HFF-Myc (cell line): ENCODE results near the gene KLHL11.
"Not testable (repeated sequence)": the region's sequence is repeated elsewhere in the genome, so short reads cannot be mapped to it uniquely, and the experiment has no call there.

Experiments
- DNase-seq: peaks from one replicate; pipeline ENCODE4 v3.0.0-alpha.2; 2011; ENCODE audit warnings: low read depth; ENCODE audit errors: extremely low read depth
- H3K4me3 ChIP-seq: replicated peaks from 2 replicates; pipeline ENCODE4 v1.5.1; 2011; ENCODE audit warnings: low read depth, mild to moderate bottlenecking, control low read depth, low read length
- TF ChIP-seq, protein P1 (sequence below): IDR thresholded peaks from 2 replicates; pipeline ENCODE4 v1.5.1; 2012; ENCODE audit warnings: mild to moderate bottlenecking, low read depth, low read length, control low read depth; ENCODE audit errors: missing control alignments

The KLHL11 gene

DNA sequence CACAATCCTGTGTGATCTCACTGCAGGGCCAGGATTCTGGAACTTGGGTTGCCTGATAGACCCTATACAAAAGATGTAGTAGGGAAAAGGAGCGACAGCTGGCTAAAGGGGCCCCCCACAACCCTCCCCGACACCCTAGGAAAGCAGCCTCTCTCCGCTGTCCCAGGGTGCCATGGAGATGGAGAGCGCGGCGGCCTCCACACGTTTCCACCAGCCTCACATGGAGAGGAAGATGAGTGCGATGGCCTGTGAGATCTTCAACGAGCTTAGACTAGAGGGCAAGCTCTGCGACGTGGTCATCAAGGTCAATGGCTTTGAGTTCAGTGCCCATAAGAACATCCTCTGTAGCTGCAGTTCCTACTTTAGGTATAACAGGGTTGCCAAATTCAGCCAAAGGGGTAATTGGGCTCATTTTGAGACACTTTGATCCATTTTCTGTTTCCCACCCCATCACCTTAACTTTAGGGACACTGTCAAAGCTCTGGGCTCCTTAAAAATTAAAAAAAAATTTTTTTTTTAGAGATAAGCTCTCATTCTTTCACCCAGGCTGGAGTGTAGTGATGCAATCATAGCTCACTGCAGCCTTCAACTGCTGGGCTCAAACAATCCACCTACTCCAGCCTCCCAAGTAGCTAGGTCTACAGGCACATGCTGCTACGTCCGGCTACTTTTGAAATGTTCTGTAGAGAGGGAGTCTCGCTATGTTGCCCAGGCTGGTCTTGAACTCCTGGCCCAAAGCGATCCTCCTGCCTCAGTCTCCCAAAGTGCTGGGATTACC is 27.3 kb downstream of the KLHL11 start, which contains the start of gene KLHL10:
Gene KLHL10 (plus strand): TSS at position 65 of the 778 bp plus-strand sequence. CDS start 108 bp downstream, at position 173.
- DNase-seq, result no peak
- TF ChIP-seq, protein P1, sequence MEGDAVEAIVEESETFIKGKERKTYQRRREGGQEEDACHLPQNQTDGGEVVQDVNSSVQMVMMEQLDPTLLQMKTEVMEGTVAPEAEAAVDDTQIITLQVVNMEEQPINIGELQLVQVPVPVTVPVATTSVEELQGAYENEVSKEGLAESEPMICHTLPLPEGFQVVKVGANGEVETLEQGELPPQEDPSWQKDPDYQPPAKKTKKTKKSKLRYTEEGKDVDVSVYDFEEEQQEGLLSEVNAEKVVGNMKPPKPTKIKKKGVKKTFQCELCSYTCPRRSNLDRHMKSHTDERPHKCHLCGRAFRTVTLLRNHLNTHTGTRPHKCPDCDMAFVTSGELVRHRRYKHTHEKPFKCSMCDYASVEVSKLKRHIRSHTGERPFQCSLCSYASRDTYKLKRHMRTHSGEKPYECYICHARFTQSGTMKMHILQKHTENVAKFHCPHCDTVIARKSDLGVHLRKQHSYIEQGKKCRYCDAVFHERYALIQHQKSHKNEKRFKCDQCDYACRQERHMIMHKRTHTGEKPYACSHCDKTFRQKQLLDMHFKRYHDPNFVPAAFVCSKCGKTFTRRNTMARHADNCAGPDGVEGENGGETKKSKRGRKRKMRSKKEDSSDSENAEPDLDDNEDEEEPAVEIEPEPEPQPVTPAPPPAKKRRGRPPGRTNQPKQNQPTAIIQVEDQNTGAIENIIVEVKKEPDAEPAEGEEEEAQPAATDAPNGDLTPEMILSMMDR, result no peak
- H3K4me3 ChIP-seq, result peak within 1 kb of the TSS; percentile 86

DNA sequence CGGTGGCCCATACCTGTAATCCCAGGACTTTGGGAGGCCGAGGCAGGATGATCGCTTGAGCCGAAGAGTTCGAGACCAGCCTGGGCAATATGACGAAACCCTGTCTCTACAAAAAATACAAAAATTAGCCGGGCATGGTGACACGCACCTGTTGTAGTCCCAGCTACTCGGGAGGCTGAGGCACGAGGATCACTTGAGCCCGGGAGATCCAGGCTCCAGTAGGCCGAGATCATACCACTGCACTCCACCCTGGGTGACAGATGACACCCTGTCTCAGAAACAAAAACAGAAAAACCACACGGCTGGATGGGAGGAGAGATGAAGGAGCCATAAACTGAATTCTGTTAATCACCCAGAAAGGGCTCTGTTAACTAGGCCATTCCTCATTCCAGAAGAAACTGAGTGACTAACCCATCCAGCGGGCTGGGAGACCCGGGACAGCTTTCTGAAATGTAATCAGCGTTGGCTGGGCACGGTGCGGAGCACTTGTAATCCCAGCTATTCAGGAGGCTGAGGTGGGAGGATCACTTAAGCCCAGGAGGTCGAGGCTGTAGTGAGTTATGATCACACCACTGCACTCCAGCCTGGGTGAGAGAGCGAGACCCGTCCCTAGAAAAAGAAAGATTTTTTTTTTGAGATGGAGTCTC is 28.6 kb downstream of the KLHL11 start:
- H3K4me3 ChIP-seq, result peak overlapping the region; percentile 86
- DNase-seq, result no peak
- TF ChIP-seq, protein P1, result no peak

DNA sequence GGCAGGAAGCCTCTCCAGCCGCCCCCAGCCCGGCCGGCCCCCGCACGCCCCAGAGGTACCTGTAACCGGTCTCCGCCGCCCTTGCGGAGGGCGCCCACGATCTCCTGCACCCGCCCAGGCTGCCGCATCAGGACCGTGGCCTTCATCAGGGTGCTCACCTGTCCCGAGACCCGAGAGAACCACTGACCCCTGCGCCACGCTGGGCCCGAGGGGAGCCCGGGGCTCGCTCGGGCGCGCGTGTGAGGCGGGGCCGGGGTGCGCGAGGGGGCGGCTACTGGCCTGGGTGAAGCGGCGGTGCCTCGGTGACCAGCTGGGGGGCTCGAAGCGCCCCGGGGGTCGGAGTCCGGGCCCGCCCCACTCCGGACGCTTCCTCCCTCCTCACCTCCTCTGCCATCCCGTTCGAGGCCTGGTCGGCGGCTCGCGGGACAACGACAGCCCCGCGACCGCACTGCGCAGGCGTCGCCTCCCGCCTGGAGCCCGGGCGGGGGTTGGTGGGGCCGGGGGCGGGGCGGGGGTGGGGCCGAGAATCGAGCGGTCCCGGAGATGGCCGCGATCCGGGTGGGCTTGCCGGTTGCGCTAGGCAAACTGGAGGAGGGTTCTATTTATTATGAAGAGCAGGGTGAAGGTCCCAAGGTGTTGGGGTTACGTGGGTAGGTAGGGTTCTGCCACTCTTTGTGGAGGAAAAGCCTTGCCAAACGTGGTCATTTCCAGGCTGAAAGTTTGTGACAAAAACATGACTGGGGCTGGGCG is 29.2 kb downstream of the KLHL11 start, which contains the start of gene NT5C3B:
Gene NT5C3B (minus strand): TSS at position 433 of the 750 bp plus-strand sequence. CDS start 39 bp downstream, at position 394.
- DNase-seq, result no peak
- TF ChIP-seq, protein P1, result no peak
- peak within 1 kb of the TSS; percentile 86 for H3K4me3 ChIP-seq

DNA sequence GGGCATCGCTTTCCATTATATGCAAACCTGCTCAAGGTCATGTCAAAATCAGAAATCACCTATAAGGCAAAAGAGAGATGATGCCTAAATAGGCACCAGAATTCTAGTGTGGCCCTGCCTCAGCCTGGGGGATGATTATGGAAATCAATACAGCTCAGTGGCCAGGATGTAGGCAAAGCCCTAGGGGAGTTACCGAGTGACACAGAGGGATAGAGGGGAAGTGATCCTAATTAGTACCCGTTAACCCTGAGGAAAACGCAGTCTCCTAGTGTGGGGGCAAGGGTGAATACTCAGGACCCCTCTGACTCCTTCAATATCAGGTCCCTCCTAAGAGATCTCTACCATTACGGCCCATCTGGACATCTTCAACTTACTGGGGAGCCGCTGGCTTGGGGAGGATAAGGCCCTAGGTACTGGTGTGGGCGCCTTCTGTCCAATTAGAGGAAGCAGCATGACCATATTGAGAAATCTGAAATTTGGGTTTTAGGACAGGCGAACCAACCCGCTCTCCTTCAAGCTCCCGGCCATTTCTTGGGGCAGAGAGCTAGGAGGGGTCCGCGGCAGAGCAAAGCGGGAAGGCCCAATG is 29.9 kb downstream of the KLHL11 start:
- no peak for DNase-seq
- H3K4me3 ChIP-seq, result peak overlapping the region; percentile 86
- TF ChIP-seq, protein P1, result no peak

DNA sequence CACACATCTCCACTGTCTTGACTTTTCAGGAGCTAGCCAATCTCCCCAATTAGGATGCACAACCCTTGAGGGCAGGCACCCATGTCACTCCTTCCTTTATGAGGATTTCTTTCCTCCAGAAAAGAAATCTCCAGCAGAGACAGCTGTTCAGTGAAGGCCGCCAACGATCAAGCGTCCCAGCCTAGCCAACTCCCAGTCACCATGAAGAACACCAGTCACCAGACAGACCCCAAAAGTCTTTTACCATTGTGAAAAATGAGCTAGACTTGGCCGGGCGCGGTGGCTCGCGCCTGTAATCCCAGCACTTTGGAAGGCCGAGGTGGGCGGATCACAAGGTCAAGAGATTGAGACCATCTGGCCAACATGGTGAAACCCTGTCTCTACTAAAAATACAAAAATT is 35.3 kb downstream of the KLHL11 start:
- not testable (repeated sequence) for DNase-seq, H3K4me3 ChIP-seq

DNA sequence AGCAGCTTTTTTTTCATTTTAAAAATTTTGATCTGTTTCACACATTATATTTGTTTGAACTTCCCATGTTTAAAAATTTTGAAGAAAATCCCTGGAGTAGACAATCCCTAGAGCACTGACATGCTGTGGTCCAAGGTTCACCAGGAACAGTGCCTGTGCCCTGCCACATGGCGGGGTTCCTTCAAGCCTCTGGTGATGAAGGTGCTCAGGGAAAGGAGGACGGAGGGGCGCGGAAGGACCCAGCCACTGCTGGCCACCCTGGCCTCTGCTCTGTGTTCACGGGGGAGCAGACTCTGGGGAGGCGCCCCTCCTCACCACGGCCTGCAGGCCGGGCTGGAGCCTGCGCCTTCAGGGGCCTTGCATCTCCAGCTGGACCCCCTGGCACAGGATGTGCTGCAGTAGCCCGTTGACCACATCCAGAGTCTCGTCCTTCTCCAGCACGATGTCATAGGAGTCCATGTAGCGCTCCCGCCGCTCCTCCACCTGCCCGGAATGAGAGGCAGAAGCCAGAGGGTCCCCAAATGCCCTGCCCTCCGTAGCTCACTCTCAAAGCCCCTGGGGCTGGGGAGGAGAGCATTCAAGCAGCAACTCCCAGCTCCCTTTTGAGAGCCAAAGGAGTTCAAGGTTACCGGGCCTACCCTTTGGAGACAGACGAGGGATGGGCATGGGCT is 39.9 kb downstream of the KLHL11 start:
- TF ChIP-seq, protein P1, result no peak
- no peak for DNase-seq
- H3K4me3 ChIP-seq, result no peak overlapping the region
